ENCODE results near the gene ISOC2.

Gene ISOC2

DNA sequence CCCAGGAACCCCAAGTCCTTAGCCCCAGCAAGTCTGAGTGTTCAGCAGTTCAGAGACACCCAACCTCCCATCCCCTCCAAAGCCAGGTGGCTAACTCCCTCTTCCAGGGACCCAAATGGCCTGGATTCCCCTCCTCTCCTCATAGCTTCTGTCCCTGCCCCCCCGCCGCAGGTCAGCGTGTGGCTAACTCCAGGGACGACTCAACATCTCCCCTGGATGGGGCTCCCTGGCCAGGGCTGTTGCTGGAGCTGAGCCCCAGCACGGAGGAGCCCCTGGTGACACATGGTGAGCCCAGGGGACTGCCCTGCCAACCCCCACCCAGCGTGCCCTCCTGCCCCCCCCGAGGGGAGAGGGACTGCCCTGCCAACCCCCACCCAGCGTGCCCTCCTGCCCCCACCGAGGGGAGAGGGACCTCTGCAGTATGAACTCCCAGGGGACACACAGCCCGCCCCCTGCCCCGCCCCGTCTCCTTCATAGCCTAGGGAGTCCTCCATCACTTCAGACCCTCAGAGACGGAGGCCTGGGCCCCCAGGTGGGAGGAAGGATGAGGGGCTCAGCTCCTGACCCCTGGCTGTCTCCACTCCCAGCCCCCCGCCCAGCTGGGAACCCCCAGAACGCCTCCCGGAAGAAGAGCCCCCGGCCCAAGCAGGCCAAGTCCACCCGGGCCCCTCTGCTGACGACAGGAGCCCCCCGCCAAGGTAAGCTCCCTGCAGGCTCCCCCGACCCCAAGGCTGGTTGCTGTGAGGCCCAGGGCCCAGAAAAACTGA lies 28.5 kb upstream of the ISOC2 start:
- no peak for DNase-seq

- no peak for DNase-seq
These were observed 27.7 kb upstream of the ISOC2 start for GRCh38 chr19:55488986-55489710.

GRCh38 chr19:55487924-55488687 lies 26.7 kb upstream of the ISOC2 start, which contains the start of gene SSC5D:
Gene SSC5D, plus strand, starts transcription at chr19:55488436. Its CDS starts 154 bp downstream, at chr19:55488590.
- DNase-seq: peak; percentile 39

DNA sequence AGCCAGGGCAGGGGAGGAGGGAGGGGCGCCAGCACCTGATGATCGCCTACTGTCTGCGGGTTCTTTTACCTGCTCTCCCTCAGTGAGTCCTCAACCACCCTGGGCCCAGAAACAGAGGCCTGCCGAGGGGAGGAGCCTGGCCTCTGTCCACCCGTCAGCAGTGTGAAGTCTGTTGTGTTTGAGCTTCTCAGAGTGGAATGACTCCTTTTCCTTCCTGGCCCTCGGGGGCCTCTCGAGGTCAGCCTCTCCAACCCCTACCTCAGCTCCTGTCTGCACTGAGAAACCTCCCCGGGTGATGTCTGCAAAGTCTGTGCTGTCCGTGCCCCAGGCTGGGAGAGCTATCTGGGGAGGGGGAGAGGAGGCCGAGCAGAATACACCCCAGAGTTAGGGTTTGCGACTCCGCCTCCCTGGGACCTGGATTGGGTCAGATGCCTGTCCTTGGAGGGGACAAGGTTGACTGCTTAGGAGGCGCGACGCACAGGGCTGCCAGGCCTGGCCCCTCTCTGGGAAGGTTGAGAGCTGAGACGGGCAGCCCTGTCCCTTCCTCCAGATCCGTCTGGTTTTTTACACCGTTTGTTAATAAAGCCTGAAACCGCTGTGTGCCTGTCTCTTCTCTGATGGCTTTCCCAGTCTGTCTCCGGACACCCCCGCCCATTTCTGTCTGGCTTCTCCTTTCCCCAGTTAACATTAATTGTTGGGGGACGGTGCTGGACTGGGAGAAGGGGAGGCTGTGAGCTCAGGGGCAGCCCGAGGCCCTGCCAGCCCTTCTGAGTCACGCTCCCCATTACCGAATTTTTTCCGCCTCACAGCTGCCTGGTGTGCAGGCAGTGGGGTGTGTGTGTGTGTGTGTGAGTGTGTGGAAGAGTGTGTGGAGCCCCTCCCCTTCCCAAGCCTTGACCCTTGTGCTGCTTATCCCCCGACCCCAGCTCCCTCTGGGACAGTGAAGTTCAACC lies 25.8 kb upstream of the ISOC2 start:
- peak; percentile 29 for DNase-seq

GRCh38 chr19:55486043-55486970 lies 24.9 kb upstream of the ISOC2 start:
- no peak for DNase-seq

GRCh38 chr19:55485439-55486011 lies 24.1 kb upstream of the ISOC2 start:
- DNase-seq: peak; percentile 39

GRCh38 chr19:55484593-55485438 lies 23.4 kb upstream of the ISOC2 start, which contains the start of gene NAT14:
Gene NAT14, plus strand, starts transcription at chr19:55485188. Its CDS starts 521 bp downstream, at chr19:55485709.
- DNase-seq: peak; percentile 78

GRCh38 chr19:55483706-55484592 lies 22.5 kb upstream of the ISOC2 start:
- no peak for DNase-seq

- no peak for DNase-seq
These were observed 21.7 kb upstream of the ISOC2 start for GRCh38 chr19:55482967-55483705.

GRCh38 chr19:55482156-55482961 lies 20.9 kb upstream of the ISOC2 start:
- DNase-seq: no peak

GRCh38 chr19:55481794-55482155 lies 20.3 kb upstream of the ISOC2 start:
- DNase-seq: no peak

DNA sequence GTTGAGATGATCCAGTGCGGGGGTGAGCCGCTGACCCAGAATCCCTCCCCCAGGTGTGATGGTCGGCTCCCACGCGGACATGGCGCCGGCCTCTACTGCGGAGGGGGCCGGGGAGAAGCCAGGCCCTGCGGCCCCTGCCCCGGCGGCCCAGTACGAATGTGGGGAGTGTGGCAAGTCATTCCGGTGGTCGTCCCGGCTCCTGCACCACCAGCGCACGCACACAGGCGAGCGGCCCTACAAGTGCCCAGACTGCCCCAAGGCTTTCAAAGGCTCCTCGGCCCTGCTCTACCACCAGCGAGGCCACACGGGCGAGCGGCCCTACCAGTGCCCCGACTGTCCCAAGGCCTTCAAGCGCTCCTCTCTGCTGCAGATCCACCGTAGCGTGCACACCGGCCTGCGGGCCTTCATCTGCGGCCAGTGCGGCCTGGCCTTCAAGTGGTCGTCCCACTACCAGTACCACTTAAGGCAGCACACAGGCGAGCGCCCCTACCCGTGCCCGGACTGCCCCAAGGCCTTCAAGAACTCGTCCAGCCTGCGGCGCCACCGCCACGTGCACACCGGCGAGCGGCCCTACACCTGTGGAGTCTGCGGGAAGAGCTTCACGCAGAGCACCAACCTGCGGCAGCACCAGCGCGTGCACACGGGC lies 19.8 kb upstream of the ISOC2 start:
- DNase-seq: no peak

DNA sequence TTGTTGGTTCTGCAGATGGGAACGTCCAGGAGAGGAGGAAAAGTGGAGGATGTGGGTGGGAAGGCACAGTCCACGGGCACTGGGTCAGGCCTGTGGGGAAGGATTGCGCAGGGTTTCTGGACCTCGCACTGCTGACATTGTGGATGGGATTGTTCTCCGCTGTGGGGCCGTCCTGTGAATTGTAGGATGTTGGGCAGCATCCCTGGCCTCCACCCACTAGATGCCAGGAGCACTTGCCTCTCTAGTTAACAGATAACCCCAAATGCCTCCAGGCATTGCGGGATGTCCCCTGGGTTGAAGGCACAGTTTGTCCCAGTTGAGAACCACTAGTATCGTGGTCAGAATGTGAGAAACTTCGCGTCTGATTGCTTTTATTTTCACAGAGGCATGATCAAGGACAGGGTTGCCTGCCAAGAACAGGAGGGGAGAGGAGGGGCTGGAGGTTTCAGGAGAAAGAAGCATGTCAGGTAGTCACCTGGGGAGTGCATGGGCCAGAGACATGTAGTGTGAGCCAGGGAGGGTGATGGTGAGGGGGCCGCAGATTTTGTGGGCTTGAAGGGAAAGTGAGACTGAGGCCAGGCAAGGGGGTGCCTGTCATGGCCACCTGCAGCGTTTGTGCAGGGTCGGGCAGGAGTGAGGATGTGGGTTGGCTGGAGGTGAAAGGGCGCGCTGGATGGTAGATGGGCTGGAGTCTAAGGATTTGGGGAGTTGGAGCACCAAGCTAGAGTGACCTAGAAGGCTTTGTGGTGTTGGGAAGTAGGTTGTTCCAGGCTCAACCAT lies 18.2 kb upstream of the ISOC2 start:
- DNase-seq: no peak

- no peak for DNase-seq
These were observed 17.6 kb upstream of the ISOC2 start for GRCh38 chr19:55479045-55479444.

DNA sequence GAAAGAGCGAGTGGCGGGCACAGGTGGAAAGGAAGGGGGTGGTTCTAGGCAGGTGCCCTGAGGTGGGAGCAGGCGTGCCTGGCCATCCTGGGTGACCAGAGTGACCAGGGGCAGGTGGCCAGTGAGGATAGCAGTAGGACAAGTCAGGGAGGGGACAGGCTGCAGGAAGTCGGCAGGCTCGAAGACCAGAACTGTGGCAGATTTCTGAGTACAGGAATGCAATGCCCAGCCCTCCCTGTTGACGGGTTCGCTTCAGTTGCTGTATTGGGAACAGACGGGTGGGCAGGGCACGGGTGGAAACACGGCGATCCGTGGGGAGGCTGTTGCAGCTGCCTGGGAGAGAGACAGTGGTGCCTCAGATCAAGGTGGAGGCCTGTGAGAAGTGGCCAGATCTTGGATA lies 16.9 kb upstream of the ISOC2 start:
- DNase-seq: no peak

- no peak for DNase-seq
These were observed 16.5 kb upstream of the ISOC2 start for GRCh38 chr19:55477905-55478304.
